Endometrial microvascular endothelial cells (primary cell): ENCODE measurements around the gene MRPS23. TPM values are rescaled to one million over a fixed set of nuclear protein-coding genes. Genes with fewer than 3 reads are reported as not detected.

Experiments
- in situ Hi-C: cut with HindIII; loops from 2 replicates; pipeline ENCODE4 v1.10.0; 2017; ENCODE audit warnings: low sequenced_read_pairs, low pct_unique_long_range_greater_than_20kb; ENCODE audit errors: inconsistent ontology term
- total RNA-seq: library from RNA; depleted of rRNA; stranded (reverse); fragments of >200 nt; gene quantifications from one replicate; pipeline ENCODE4 v1.2.3, GENCODE V29; 2015; ENCODE audit errors: inconsistent ontology term

The MRPS23 gene
- total RNA-seq, 1 donor from 2014 or later: 94.2 TPM

- in situ Hi-C loops: no loop called here
These were observed 31.3 kb upstream of the MRPS23 start for GRCh38 chr17:57881143-57881542.

DNA sequence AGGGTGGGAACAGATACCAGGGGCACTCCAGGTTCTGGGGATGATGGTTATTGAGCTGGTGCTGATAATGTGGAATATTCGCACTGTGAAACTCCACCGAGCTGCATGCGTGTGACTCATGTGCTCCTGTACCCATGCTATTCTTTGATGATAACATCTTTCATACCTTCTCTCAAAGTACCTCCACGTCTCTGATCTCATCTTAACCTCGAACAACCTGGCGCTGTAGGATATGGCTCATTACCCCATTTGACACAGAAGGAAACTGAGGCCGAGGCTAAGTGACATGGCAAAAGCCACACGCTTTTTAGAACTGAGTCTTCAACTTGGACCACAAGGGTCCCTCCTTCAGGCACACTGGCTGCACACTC, 30.2 kb upstream of the MRPS23 start:
- in situ Hi-C loops: no loop called here

- in situ Hi-C loops: no loop called here
These were observed 29.7 kb upstream of the MRPS23 start for GRCh38 chr17:57879437-57880085.

DNA sequence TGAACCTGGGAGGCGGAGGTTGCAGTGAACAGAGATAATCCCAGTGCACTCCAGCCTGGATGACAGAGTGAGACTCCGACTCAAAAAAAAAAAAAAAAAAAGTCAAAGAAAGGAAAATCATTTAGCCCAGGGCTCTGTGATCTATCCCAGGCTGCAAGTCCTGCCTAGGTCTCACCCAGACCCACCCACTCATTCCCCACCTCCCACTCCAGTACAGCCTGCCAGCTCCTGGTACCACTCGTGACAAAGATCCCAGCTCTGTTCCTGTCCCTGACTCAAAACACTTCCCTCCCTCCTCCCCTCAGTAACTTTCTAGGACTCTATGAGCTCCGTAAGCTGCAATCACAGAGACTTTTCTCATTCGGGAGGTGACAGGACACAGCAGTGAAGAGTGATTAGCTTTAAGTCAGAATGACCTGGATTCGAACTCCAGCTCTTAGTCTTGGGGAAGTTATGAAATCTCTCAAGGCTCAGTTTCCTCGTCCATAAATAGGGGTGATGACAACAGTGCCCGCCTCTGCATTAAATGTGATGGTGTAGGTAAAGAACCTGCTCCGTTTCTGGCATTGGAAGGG, 28.0 kb upstream of the MRPS23 start:
- in situ Hi-C loops: no loop called here

- in situ Hi-C loops: no loop called here
These were observed 27.0 kb upstream of the MRPS23 start for GRCh38 chr17:57876866-57877237.

DNA sequence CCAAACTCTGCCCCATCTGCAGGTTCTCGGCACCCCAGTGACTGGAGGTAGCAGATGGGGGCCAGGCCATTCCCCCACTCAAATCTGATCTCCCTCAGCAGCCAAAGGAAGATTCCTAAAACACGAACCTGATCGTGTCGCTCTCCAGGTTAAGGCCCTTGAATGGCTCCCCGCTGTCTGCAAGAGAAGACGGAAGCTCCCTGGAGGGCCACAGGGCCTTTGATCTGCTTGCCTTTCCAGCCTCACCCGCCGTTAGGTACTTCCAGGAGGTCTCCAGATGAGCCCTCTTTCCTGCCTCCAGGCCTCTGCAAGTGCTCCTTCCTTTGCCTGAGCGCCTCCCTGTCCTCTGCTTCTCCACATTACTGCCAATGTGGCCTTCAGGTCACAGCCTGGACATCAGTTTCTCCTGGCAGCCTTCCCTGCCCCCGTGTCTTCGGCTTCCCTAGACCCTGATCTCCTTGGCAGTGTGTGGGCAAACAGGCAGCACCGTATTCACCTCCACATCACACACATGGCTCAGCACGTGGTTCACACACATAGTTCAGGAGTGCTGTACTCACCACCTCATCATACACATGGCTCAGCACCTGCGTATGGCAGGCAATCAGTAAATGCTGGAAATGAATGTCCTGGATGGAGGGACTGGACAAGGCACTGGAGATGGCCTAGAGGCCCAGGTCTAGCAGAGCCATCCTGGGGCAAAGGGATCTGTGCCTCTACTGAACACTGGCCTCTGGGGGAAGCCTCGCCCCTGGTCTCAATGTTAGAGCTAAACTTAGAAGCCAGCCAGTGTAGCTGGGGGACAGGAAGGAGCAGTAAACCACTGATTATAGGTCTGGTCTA, 26.4 kb upstream of the MRPS23 start:
- in situ Hi-C loops: no loop called here

- in situ Hi-C loops: no loop called here
These were observed 25.6 kb upstream of the MRPS23 start for GRCh38 chr17:57875290-57876022.

DNA sequence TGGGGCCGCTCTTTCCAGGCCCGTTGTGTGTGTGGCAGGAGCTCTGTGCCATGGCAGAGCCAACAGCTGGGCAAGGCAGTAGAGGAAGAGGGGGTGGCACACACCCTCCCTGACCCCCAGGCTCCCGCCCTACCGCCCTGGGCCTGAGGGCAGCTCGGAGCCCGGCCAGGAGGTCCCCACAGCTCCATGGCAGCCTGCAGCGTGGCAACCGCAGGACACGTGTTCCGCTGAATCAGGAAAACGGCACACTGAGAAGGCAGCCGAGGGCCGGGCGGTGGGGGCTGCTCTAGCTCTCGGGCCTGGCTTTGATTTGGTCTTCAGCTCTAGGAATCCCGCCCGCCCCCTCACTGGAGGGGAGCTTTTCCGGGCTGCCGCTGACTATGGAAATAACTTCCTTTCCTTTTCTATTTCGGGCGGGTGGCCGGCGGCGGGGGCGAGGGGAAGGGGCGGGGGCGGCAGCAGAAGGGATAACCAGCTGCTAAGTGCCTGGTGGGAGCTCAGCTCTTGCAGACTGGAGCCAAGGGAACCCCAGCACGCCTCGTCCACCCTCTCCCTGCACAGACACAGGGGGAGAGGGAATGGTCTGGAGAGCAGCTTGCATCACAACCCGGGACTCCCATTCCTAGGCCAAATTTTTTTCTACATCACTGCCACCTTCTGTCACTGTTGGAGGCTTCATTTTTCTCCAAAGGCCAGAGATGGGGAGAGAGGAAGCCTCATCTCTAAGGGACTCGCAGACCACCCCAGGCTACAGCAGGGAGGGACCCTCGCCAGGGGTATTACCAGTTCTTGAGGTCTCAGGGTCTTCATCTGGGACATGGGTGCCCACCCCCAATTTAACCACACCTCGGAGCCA, 24.8 kb upstream of the MRPS23 start:
- in situ Hi-C loops: no loop called here

DNA sequence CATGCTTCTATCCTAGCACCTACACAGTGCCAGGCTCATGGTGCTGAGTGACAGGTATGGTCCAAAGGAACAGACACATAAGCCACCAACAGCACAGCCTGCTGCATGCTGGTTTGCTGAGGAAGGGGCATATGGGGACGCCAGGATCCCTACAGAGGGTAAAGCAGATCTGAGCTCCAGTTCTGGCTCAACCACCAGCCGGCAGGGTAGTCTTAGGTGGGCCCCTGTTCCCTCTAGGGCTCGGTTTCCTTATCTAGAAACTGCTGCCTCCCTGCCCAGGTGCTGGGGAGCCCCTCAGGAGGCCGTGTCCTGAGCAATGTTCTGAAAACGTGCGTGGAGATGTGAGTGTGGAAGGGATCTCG, 24.2 kb upstream of the MRPS23 start:
- in situ Hi-C loops: no loop called here

DNA sequence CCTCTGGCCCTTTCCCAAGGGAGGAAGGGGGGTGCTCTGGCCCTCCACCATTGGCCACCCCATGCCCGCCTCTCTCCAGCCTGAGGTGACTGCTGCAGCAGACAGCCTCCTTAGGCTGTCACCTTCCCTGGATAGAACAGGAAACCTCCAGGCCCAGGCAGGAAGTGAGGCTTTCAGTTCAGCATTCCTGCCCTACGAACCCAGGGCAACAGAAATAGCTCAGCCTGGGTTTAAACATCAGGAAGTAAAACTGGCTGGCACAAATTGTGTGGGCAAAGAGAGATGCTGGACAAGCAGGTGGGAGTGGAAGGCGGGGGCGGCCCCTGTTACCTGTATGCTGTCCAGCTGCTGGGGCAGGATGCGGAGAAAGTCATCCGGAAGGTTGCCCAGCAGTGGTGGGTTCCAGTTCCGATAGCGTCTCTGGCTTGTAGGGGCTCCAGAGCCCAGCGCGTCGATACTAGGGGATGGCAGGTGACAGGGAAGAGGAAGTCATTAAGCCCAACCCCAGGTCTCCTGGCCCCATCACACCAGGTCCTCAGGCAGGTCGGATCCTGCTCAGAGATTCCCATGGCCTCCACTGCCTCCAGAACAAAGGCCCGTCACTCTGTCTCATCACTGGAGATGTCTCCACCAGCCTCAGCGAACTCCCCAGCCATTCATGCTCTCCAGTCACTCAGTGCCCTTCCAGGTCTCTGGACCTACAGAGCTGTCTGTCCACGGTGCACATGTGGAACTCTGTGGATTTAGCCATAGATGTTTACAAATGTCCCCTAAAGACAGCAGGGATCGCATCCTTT, 23.6 kb upstream of the MRPS23 start:
- in situ Hi-C loops: no loop called here

DNA sequence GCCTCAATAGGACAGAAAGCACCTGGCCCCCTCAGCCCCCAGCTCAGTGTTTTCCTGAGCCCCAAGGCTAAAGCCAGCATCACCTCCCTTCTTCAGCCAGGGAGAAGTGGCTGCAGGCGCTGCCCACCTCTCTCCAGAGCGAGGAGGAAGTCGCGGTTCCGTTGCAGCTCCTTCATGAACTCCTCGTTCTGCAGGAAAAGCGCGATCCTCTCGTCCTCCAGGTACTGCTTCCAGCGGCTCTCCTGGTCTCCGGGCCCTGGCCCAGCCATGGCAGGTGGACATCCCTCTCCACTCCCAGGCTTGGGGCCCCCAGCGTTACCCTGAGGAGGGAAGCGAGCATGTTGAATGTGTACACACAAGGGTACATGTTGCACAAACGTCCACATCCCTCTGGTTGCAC, 22.7 kb upstream of the MRPS23 start:
- in situ Hi-C loops: no loop called here

DNA sequence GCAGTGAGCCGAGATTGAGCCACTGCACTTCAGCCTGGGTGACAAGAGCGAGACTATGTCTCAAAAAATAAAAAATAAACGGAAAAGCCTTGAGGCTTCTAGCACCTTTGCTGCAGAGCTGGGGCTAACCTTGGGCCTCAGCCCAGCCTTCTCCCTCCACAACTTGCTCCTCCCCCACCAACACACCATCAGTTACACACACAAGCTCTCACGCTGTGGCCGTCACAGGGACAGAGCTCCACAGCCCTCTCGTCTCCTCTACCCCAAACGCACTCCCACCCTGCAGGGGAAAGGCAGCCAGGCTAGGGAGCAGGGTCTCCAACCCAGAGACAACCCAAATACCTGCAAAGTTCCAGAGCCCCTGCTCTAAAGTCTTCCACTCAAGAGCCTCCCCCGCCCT, 22.0 kb upstream of the MRPS23 start:
- in situ Hi-C loops: no loop called here

- in situ Hi-C loops: no loop called here
These were observed 21.3 kb upstream of the MRPS23 start for GRCh38 chr17:57871155-57871554.

GRCh38 chr17:57870283-57870635, 20.4 kb upstream of the MRPS23 start:
- in situ Hi-C loops: no loop called here

DNA sequence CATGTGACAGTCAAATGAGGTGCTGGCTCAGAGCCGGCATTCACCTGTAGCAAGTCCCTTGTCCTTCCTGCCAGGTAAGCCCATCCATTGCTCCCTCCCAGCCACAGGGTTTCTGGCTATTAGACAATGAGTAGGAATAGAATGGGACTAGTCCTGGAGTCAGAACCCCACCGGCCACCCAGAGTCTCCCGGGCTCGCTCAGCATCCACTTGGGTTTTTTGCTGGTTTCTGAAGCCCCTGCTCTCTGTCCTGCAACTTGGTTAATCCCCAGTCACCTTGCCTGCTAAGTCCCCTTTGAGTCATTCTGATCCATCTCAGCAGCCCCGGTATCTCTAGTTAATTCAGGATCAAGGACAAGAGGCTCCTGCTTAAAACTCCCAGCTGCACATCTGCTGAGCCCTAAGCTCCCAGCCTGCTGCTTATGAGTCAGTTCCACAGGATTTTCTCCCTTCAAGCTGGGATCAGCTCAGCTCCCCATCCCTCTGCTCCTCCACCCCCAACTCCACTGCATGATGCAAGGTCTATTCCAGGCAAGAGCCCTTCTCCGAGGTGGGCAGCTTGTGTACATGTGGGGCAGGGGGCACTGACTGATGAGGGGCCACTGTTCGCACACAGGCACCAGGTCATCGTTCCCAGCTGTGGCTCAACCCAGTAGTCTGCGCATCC, 19.9 kb upstream of the MRPS23 start:
- in situ Hi-C loops: no loop called here

DNA sequence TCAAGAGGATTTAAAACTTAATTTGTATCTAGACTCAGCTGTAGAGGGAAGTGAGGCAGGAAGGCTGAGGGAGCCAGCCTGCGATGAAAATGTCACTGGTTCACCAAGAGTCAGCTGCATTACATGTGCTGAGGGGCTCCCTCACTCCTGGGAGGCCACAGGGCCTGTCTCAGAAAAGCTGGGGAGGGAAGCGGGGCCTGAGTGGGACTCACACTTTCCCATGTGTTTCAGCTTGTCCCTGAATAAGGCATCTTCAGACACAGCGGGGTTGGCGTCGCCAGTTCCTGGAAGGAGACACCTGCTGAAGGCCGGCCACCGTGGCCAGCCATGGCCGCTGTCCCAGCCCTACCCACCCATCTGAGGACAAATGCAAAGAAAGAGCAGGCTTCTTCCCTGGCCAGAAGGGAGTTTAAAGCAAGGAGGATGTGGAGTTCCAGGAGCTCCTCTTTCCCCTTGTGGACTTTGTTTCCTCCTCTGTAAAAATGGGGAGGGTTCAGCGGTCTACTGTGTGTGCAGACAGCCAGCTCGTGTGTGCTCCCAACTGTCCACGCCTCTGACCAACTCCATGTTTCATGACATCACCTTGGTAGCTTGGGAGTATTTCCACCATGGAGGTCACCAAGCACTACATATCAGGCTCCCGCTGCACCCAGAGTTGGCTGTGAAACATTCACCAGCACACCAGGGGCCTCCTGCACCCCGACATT, 19.2 kb upstream of the MRPS23 start:
- in situ Hi-C loops: no loop called here
